Spleen (tissue), 11 donors: ENCODE measurements around the gene FAR1. TPM values are rescaled to one million over a fixed set of nuclear protein-coding genes. Genes with fewer than 3 reads are reported as not detected.
"Not testable (repeated sequence)": the region's sequence is repeated elsewhere in the genome, so short reads cannot be mapped to it uniquely, and the experiment has no call there.

Experiments used
- DNase-seq: peaks from one replicate; pipeline ENCODE4 v3.0.0-alpha.2; 2020
- H3K27ac ChIP-seq, 8 donors: fragments of 200-600 bp; sonication (generic) in 7 of 8; 1 replicate in 4 of 8; 2 replicates in 4 of 8; pipeline versions ENCODE4 v1.5.0 to v1.8.0; 2016 to 2021; ENCODE audit warnings: inconsistent platforms in 4 of 8, mild to moderate bottlenecking in 4 of 8, moderate library complexity in 1 of 8
- H3K27me3 ChIP-seq, 7 donors: fragments of 200-600 bp; sonication (generic) in 6 of 7; replicated peaks in 1 of 7; 1 replicate in 4 of 7; 2 replicates in 3 of 7; pipeline versions ENCODE4 v1.5.0 to v1.8.0; 2016 to 2021; ENCODE audit warnings: inconsistent platforms in 3 of 7, mild to moderate bottlenecking in 1 of 7
- H3K36me3 ChIP-seq, 6 donors: fragments of 200-600 bp; sonication (generic) in 5 of 6; 1 replicate in 4 of 6; 2 replicates in 2 of 6; pipeline versions ENCODE4 v1.5.0 to v1.8.0; 2016 to 2021; ENCODE audit warnings: inconsistent platforms in 2 of 6
- H3K4me1 ChIP-seq, 6 donors: fragments of 200-600 bp; sonication (generic) in 5 of 6; 1 replicate in 3 of 6; 2 replicates in 3 of 6; pipeline versions ENCODE4 v1.5.0 to v1.8.0; 2016 to 2021; ENCODE audit warnings: inconsistent platforms in 3 of 6
- H3K4me3 ChIP-seq, 8 donors: fragments of 200-600 bp; sonication (generic) in 7 of 8; 1 replicate in 4 of 8; 2 replicates in 4 of 8; pipeline versions ENCODE4 v1.5.0 to v1.8.0; 2016 to 2021; ENCODE audit warnings: inconsistent platforms in 4 of 8, mild to moderate bottlenecking in 4 of 8, moderate library complexity in 2 of 8
- H3K9me3 ChIP-seq, 8 donors: fragments of 200-600 bp; sonication (generic) in 7 of 8; 1 replicate in 4 of 8; 2 replicates in 4 of 8; pipeline versions ENCODE4 v1.5.0 to v1.8.0; 2016 to 2021; ENCODE audit warnings: inconsistent platforms in 4 of 8
- CTCF ChIP-seq, 11 experiments: fragments of 200-600 bp in 7 of 11; fragments of 450-650 bp in 4 of 11; sonication (generic) in 4 of 11; IDR thresholded peaks in 8 of 11; conservative IDR thresholded peaks in 3 of 11; 1 replicate in 7 of 11; 2 replicates in 4 of 11; pipeline versions ENCODE4 v1.4.0 to v1.8.0; 2016 to 2021; ENCODE audit warnings: antibody characterized with exemption in 11 of 11, inconsistent platforms in 4 of 11, mild to moderate bottlenecking in 1 of 11
- POLR2A ChIP-seq, 3 donors: fragments of 450-650 bp; IDR thresholded peaks; one replicate each; pipeline ENCODE4 v1.5.1; 2017; ENCODE audit warnings: antibody characterized with exemption in 3 of 3, mild to moderate bottlenecking in 1 of 3
- POLR2AphosphoS5 ChIP-seq, 3 donors: sonication (generic); formaldehyde crosslinking; IDR thresholded peaks; one replicate each; pipeline ENCODE4 v1.5.1; 2017; ENCODE audit warnings: antibody characterized with exemption in 3 of 3
- WGBS, 5 donors: extraction: QIAGEN DNeasy Blood & Tissue Kit in 3 of 5; methylation state at CpG; one replicate each; pipeline versions ENCODE4 v1.1.5 to v1.1.7; 2013 to 2018; 5-methylcytosine and 5-hydroxymethylcytosine counted together
- intact Hi-C: fragments of 100-400 bp; cut with DNase I; formaldehyde crosslinking; loops from one replicate; pipeline ENCODE4 v1.15.0; 2023; ENCODE audit warnings: low total_unique reads
- polyA plus RNA-seq, 3 donors: library from polyadenylated mRNA; stranded (reverse); fragments of 200-250 nt; gene quantifications; one replicate each; pipeline ENCODE4 v1.2.1, GENCODE V29; 2013
- total RNA-seq, 7 donors: library from RNA; depleted of rRNA in 3 of 7; stranded (reverse); fragments of >200 nt in 3 of 7; fragmentation: NEBNext Ultra II Directional in 4 of 7; extraction: Animal tissue kit (Norgen Biotek cat#: 25700) in 4 of 7; gene quantifications; one replicate each; pipeline versions ENCODE4 v1.1.0 to v1.2.1, GENCODE V29; 2016 to 2021
- donor health status: healthy with polysubstance abuse.
- donor health status: DM: no; HTN: no; CAD: no; lungs with moderate emphysema.
- donor health status: DM: no; HTN: no; CAD: no.
- donor health status: Bipolar disorder and iron deficiency.
- donor health status: healthy.
- donor health status: DM: no; HTN: no; CAD: no.
- donor health status: DM: yes; HTN: yes; CAD: no.

The FAR1 gene
- total and polyA plus RNA-seq, 10 donors = 13.6 to 83.2 (median 58.1) TPM

GRCh38 chr11:13638422-13638821, 30.0 kb upstream of the FAR1 start:
- peaks cover 0 to 10% (median 0%) of the 10 kb centered on the region in 8 donors for H3K9me3 ChIP-seq
- no peaks in the 10 kb centered on the region for H3K36me3 ChIP-seq
- H3K4me1 ChIP-seq = no peaks in the 10 kb centered on the region
- H3K4me3 ChIP-seq = no peak overlapping the region
- peak overlapping the region in 1 of 8 donors; percentile 6 for H3K27ac ChIP-seq
- intact Hi-C loops = no loop called here
- DNase-seq = no peak
- TF ChIP-seq POLR2AphosphoS5 (IDR thresholded peaks at IDR 0.05) (no peak), POLR2A (IDR thresholded peaks at IDR 0.05) (no peak), CTCF (IDR thresholded peaks at IDR 0.05 in 8 of 11, conservative IDR thresholded peaks at IDR 0.05 in 3 of 11) (no peak)
- H3K27me3 ChIP-seq = peaks cover 0 to 21% (median 0%) of the 10 kb centered on the region in 7 donors

- H3K9me3 ChIP-seq = peaks cover 0 to under 1% (median 0%) of the 10 kb centered on the region in 8 donors
- no peak overlapping the region for H3K4me3 ChIP-seq
- 86 to 92% (median 87%) methylated on average over 7 of the region's 7 CpGs for WGBS, 5 donors
- peaks cover 0 to 16% (median 0%) of the 10 kb centered on the region in 7 donors for H3K27me3 ChIP-seq
- H3K4me1 ChIP-seq = no peaks in the 10 kb centered on the region
- TF ChIP-seq POLR2A (IDR thresholded peaks at IDR 0.05) = no peak
- TF ChIP-seq POLR2AphosphoS5 (IDR thresholded peaks at IDR 0.05) = no peak
- no peak for TF ChIP-seq CTCF (IDR thresholded peaks at IDR 0.05 in 8 of 11, conservative IDR thresholded peaks at IDR 0.05 in 3 of 11)
- intact Hi-C loops = no loop called here
- no peaks in the 10 kb centered on the region for H3K36me3 ChIP-seq
- no peak for DNase-seq
- no peak overlapping the region for H3K27ac ChIP-seq
Measured at GRCh38 chr11:13644997-13645687, 23.3 kb upstream of the FAR1 start.

- WGBS, 5 donors = 67 to 80% (median 71%) methylated on average over 3 of the region's 3 CpGs
- intact Hi-C loops = no loop called here
- H3K27me3 ChIP-seq = peaks cover 0 to 15% (median 0%) of the 10 kb centered on the region in 7 donors
- no peaks in the 10 kb centered on the region for H3K4me1 ChIP-seq
- no peak for DNase-seq
- H3K9me3 ChIP-seq = no peaks in the 10 kb centered on the region
- no peaks in the 10 kb centered on the region for H3K36me3 ChIP-seq
- TF ChIP-seq POLR2AphosphoS5 (IDR thresholded peaks at IDR 0.05) (no peak), POLR2A (IDR thresholded peaks at IDR 0.05) (no peak), CTCF (IDR thresholded peaks at IDR 0.05 in 8 of 11, conservative IDR thresholded peaks at IDR 0.05 in 3 of 11) (no peak)
- H3K27ac ChIP-seq = no peak overlapping the region
- no peak overlapping the region for H3K4me3 ChIP-seq
Measured at GRCh38 chr11:13647391-13647790, 21.1 kb upstream of the FAR1 start.

- intact Hi-C loops = no loop called here
- no peak for TF ChIP-seq CTCF (IDR thresholded peaks at IDR 0.05 in 8 of 11, conservative IDR thresholded peaks at IDR 0.05 in 3 of 11)
- no peak for TF ChIP-seq POLR2AphosphoS5 (IDR thresholded peaks at IDR 0.05)
- TF ChIP-seq POLR2A (IDR thresholded peaks at IDR 0.05) = no peak
- WGBS, 5 donors = 54 to 81% (median 77%) methylated on average over 4 of the region's 4 CpGs
Measured at GRCh38 chr11:13649619-13650018, 18.8 kb upstream of the FAR1 start.

GRCh38 chr11:13651515-13651914, 17.0 kb upstream of the FAR1 start:
- peaks cover 0 to 15% (median 0%) of the 10 kb centered on the region in 7 donors for H3K27me3 ChIP-seq
- H3K4me3 ChIP-seq, H3K36me3 ChIP-seq, intact Hi-C loops, DNase-seq, H3K4me1 ChIP-seq, H3K9me3 ChIP-seq, H3K27ac ChIP-seq: not testable (repeated sequence)
- 70 to 93% (median 79%) methylated on average over 3 to 6 of the region's 6 CpGs for WGBS, 5 donors

More at GRCh38 chr11:13649619-13650018, 18.8 kb upstream of the FAR1 start:
- Histone ChIP-seq H3K9me3 (no peaks in the 10 kb centered on the region), H3K36me3 (no peaks in the 10 kb centered on the region), H3K27me3 (peaks cover 0 to 15% (median 0%) of the 10 kb centered on the region in 7 donors), H3K4me1 (no peaks in the 10 kb centered on the region), H3K4me3 (no peak overlapping the region), H3K27ac (no peak overlapping the region)
- no peak for DNase-seq
